MM.1S (cell line): ENCODE measurements around the gene RPH3AL.

Source experiments
- CTCF ChIP-seq: fragments of 300-600 bp; sonication (generic); IDR thresholded peaks from 2 replicates; pipeline ENCODE4 v1.5.1; 2016; ENCODE audit warnings: antibody characterized with exemption, low read length, mixed read lengths
- EZH2 ChIP-seq: fragments of 300-600 bp; sonication (generic); optimal IDR thresholded peaks from 2 replicates; pipeline ENCODE3; 2017; ENCODE audit warnings: low read depth, mild to moderate bottlenecking, antibody characterized with exemption, low read length, mixed read lengths
- EZH2phosphoT487 ChIP-seq: fragments of 300-600 bp; sonication (generic); IDR thresholded peaks from 2 replicates; pipeline ENCODE4 v1.6.1; 2018; ENCODE audit warnings: antibody characterized with exemption, low read length

GRCh38 chr17:260944-261343, 91.7 kb downstream of the RPH3AL start:
- no peak for TF ChIP-seq CTCF
- no peak for TF ChIP-seq EZH2
- no peak for TF ChIP-seq EZH2phosphoT487
